D721Med (cell line): ENCODE measurements around the gene FBXO34.

Experiments
- DNase-seq: peaks from one replicate; pipeline ENCODE4 v3.0.0; 2011; ENCODE audit warnings: low spot score; ENCODE audit not compliant: insufficient read length
- FAIRE-seq: peaks from 2 replicates; lab custom pipeline; 2011; peaks lifted over from hg19 to GRCh38; lab: Jason Lieb, UNC
- CTCF ChIP-seq: IDR thresholded peaks from 2 replicates; pipeline ENCODE4 v1.5.1; 2012; ENCODE audit warnings: mild to moderate bottlenecking, control low read depth; ENCODE audit not compliant: insufficient read depth; ENCODE audit errors: missing control alignments

The FBXO34 gene

GRCh38 chr14:55399852-55400251 is 128.6 kb downstream of the FBXO34 start:
- no peak for TF ChIP-seq CTCF
- FAIRE-seq (no peak), DNase-seq (no peak)

GRCh38 chr14:55401751-55402150 is 130.5 kb downstream of the FBXO34 start:
- DNase-seq (no peak), FAIRE-seq (no peak)
- TF ChIP-seq CTCF = no peak
